GM19025 (cell line): ENCODE data around the gene HIGD1C.
"Not testable (repeated sequence)": the region's sequence is repeated elsewhere in the genome, so short reads cannot be mapped to it uniquely, and the experiment has no call there.

Experiments
- ATAC-seq: cut with Tn5 transposase; IDR thresholded peaks from one replicate; pipeline ENCODE4 v1.9.1; 2021; ENCODE audit warnings: mild to moderate bottlenecking, low read depth, moderate library complexity; ENCODE audit not compliant: unreplicated experiment

HIGD1C gene

DNA sequence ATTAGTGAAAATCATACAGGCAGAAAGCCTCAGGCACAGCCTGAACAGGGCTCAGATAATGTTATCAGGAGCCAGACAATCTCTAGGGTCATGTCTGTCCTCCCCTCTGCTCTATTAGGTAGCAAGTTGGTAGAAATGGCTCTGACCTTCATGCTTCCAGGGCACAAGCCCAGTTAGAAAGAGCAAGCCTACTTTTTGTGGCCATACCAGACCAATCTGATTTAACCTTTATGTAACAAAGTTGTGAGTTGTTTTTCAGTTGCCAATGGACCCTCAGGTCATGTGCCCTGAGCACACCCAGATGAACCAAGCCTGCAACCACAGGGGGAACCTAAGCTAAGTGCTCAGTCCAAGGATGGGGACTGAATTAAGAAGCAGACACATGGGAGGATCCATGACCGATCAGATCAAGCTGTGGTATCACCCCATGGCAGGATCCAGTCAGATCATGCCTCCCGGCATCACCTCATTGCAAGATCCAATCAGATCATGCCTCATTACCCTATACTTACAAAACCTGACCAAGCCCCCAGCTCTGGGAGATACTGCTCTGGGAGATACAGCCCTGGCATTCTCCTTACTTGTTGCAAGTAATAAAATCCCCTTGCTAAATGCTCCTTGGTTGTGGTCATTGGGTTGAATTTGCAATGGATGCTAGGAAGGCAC, 18.8 kb upstream of the HIGD1C start:
- no peak for ATAC-seq

GRCh38 chr12:50934371-50934851, 17.9 kb upstream of the HIGD1C start:
- ATAC-seq = no peak

DNA sequence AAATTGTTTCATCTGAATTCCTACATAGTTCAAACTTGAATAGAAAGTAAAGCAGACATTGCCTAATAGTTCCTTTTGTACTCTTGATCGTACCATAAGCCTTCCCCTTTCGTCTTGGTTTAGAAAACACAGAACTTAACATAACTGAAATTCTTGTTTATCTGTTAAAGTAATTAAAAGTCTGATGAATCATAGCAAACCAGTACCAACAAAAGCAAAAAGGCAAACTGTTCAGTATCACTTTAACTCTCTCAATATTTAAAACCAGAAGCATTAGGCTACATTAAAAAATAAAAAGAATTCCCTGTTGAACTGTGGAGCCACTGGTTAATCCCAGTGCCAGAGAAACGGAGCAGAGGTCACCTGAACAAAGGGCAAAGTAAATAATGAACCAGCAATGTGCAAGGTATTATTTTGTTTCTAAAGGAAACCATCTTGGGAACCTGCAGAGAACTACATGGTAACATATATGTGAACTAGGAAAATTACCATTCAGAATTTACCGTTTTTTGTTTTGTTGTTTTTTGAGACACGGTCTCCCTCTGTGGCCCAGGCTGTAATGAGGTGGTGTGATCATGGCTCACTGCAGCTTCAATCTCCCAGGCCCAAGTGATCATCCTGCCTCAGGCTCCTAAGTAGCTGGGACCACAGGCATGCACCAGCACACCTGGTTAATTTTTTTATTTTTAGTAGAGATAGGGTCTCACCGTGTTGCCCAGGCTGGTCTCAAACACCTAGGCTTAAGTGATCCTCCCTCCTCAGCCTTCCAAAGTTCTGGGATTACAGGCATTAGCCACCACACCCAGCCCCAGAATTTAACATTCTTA, 17.1 kb upstream of the HIGD1C start:
- ATAC-seq = no peak

DNA sequence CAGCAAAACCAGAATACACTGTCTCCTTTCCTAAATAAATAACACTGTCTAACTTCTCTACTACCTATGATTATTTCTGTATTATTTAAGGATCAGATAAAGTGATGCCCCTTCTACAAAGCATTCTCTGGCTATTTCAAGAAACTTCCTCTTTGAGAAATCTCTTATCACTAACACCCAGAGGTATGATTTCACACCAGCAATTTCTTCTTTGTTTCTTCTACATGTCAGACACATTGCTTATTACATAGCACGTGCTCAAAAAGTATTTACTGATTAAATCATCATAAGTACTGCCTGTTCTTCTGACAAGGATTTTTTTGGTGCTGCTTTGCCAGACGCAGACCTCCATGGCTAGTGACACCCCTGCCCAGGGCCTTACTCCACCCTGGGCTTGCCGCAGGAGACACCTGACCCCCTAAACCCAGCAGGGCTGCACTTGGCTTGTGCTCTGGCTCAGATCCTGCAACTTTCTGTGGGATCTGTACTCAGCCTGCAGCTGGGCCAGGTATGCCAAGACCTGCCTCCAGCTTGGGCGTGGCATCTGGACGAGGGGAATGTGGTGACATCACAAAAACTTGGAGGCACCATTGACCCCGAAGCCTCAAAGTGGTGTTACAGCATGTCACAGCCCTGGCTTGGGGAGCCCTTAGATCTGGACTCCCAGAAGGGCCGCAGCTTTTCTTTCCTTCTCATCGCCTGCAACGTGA, 15.4 kb upstream of the HIGD1C start:
- no peak for ATAC-seq

DNA sequence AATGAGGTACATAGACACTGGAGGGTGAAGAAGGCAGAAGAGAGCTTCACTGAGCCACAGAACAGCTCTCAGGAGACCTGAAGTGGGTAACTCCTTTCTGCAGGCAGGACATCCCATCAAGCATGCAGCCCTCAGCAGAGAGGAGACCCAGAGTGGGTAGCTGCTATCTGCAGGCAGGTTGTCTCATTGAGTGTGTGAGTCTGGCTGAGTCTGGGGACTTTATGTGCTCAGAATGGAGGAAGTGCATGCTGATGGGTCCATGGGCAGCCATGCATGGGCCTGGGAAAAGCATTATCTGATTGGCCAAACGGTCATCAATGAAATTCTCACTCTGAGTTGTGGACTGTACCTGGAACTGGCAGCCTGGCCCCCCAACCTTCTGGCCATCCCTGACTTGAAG, 14.7 kb upstream of the HIGD1C start:
- no peak for ATAC-seq

DNA sequence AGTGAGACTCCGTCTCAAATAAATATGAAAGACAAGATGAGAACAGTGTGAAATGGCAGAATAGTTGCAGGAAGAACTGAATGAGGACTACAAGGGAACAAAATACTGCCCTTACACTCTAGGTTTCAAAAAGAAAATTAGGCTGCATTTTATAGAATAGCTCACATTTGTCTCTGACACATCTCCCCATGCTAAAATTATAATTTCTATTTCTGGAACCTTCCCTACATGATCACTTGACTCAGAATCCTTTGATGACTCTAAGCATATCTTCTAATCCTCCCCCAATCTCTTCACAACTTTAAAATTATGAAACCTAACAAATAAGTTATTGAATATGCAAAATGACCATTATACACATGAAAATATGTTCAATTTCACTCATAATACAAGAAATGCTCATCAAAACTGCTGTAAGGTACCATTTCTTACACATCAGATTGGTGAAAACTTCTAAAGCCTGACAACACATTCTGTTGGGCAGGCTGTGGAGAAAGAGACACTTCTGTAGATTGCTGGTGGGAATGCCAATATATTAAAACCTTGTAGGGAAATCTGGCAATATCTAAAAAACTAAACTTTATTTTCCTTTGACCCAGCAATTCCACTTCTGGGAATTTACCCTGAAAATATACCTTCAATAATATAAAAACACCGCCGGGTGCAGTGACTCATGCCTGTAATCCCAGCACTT, 4.3 kb upstream of the HIGD1C start:
- no peak for ATAC-seq

- no peak for ATAC-seq
Measured at GRCh38 chr12:50948798-50949197, 3.5 kb upstream of the HIGD1C start.

DNA sequence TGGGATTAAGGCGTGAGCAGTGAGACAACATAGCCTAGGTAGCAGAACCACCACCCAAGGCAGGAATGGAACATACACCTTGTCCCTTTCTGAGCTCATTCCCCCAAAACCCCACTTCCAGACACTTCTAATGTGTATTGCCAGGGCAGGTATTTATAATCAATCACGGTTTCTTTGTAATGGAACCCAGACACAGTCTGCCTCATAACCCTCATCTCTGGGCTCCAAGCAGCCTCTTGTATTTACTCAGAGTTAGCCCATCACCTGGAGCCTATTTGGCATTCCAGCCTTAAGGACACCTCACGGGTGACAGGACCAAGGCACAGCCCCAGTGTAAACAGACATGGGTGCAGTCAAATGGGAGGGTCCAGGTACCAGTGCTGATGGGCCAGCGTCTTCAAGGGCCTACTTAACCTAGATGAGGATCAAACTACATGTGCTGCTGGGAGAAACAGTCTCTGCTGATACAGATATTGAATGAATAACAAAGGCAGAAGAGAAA, 2.5 kb upstream of the HIGD1C start:
- ATAC-seq = no peak

DNA sequence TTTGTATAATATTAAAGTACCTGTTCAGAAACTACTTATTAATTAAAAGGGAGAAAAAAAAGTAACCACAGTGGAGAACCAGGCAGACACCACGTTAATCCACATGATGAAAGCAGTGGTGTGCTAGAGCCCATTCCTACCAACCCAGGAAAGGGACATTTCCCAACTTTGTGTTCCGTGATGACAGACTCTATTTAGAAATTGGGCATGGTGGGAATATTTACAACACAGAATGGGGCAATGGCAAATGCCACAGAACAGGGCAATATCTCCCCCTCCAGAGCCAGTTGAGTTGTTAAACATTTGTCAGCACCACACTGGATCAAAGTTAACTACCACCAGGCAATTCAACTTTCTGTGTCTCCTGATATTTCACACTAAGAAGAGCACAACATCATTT, 1.2 kb upstream of the HIGD1C start:
- no peak for ATAC-seq

DNA sequence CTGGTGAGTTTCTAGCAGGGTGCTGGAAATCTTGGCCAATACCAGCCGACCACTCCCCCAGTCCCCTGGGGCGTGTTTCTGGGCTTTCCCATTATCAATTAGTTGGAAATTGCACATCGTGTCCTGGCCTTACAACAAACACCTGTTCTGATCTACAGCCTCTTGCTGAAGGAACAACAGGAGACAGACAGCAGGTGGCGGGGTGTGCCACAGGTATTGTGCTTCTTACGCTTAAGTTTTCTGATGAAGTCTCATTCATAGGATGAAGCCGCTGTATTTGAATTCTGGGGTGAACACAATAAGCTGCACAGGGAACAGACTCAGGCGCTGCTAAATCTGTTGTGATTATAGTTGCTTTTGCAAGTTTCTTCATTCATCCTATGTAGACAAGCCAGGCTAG, 703 bp downstream of the HIGD1C start:
- ATAC-seq = no peak

GRCh38 chr12:50954789-50955188, 2.4 kb downstream of the HIGD1C start:
- not testable (repeated sequence) for ATAC-seq

GRCh38 chr12:50955288-50955687, 2.9 kb downstream of the HIGD1C start:
- no peak for ATAC-seq

DNA sequence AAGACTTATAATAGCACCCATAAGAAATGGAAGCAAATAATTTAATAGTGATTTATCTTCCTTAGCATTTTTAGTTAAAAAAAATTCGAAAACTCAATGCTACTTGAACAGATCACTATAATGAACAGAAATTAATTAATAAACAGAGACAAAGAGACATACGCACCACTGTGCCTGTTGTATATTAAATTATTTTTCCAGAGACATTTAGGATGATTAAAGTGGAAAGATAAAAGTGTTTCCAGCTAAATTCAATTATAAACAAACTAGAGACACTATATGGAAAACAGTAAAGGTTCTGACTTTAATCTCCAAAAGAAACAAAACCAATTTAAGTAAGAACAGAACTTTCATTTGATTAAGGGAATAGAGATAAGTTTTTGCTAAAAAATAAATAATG, 3.4 kb downstream of the HIGD1C start:
- no peak for ATAC-seq

DNA sequence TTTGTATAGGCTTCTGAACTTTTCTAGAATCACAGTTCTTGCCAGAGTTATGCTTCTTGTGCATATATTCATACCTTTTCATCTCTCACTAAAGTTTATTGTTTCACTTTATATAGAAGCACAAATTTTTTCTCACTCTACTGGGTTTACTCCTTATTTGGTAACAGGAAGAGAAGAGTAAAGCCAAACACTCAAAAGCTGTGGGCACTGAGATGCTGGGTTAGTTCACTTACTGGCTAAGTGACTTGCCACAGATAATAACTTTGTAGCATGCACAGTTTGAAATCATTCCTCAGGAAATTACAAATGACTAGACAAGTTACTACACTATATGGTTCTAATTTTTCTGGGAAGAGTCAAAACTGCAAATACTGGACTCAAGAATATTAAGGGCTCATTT, 7.8 kb downstream of the HIGD1C start:
- ATAC-seq = no peak

DNA sequence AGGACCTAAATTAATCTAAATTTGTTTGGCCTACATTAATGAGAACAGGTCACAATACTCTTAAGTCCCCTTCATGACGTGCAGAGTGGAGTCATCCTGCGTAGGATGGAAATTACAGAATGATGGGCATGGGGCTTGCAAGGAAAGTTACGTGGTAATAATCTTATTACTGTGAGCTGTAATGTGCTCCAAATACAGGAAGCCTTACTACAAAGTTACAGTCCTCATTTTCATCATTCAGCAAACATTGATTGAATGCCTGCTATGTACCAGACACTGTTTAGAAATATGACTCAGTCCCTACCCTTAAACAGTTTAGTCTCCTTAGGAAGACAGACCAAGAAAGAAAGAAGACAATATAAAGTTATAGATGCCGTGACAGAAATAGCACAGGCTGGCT, 9.4 kb downstream of the HIGD1C start:
- no peak for ATAC-seq

GRCh38 chr12:50964432-50964831, 12.1 kb downstream of the HIGD1C start:
- no peak for ATAC-seq

GRCh38 chr12:50971946-50972345, 19.6 kb downstream of the HIGD1C start:
- ATAC-seq = no peak

GRCh38 chr12:50979369-50980052, 27.2 kb downstream of the HIGD1C start:
- ATAC-seq = peak; percentile 76

DNA sequence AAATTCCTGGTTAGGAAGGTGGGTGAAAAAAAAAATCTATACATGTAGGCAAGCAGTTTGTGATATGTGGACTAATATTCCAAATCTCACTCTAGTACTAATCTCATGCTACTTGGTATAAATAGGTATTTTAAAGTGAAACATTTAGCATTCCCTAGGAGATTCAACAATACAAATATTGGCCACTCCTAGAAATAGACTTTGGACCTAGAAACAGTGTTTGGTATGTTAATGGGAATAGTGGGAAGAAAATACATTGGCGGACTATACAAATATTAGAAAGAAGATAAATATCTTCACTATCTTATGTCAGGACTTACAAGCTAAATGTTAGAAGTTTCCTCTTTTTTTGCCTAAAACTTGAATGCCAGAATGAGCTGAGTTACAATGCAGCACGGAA, 28.2 kb downstream of the HIGD1C start:
- ATAC-seq = no peak
